Loucy (cell line): ENCODE results near the gene TMEM132E.

ENCODE experiments used
- EZH2phosphoT487 ChIP-seq: fragments of 200-600 bp; IDR thresholded peaks from 2 replicates; pipeline ENCODE4 v1.6.1; 2018; ENCODE audit warnings: antibody characterized with exemption, mild to moderate bottlenecking, moderate library complexity, borderline replicate concordance
- TF ChIP-seq, protein P1 (sequence below): fragments of 200-600 bp; sonication (generic); conservative IDR thresholded peaks from 2 replicates; pipeline ENCODE4 v1.5.1; 2014; ENCODE audit warnings: mild to moderate bottlenecking, antibody characterized with exemption, low read length

DNA sequence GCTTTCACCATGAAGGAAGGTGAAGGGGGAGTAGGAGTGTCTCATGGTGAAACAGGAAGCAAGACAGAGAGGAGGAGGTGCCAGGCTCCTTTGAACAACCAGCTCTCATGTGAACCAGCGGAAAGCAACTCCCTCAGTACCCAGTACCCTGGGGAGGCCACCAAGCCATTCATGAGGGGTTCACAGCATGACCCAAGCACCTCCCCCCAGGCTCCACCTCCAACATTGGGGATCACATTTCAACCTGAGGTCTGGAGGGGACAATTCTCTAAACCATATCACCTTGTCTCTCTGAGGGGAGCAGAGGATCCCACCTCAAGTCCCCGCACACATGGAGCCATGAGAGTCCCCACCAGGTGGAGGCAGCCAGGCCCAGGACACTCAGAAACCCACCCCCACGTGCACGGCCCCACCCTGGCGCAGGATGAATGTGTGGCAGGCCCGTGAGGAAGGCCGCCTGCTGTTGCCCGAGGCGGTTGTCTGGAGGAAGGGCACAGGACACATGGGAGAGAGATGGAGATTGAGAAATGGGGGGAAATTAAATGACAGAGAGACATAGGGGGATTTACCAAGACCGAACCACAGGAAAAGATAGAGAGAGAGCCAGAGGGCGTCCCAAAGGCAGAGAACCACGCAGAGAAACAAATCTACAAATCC is 85.9 kb downstream of the TMEM132E start:
- TF ChIP-seq, protein P1, sequence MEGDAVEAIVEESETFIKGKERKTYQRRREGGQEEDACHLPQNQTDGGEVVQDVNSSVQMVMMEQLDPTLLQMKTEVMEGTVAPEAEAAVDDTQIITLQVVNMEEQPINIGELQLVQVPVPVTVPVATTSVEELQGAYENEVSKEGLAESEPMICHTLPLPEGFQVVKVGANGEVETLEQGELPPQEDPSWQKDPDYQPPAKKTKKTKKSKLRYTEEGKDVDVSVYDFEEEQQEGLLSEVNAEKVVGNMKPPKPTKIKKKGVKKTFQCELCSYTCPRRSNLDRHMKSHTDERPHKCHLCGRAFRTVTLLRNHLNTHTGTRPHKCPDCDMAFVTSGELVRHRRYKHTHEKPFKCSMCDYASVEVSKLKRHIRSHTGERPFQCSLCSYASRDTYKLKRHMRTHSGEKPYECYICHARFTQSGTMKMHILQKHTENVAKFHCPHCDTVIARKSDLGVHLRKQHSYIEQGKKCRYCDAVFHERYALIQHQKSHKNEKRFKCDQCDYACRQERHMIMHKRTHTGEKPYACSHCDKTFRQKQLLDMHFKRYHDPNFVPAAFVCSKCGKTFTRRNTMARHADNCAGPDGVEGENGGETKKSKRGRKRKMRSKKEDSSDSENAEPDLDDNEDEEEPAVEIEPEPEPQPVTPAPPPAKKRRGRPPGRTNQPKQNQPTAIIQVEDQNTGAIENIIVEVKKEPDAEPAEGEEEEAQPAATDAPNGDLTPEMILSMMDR = no peak
- TF ChIP-seq EZH2phosphoT487 = no peak
